SK-N-SH (cell line): ENCODE data around the gene PGAP3. TPM values are rescaled to one million over a fixed set of nuclear protein-coding genes. Genes with fewer than 3 reads are reported as not detected.

Experiments used
- CTCF ChIA-PET: fragments of 300-600, 350-600 bp; formaldehyde crosslinking; extraction: SDS; loops from one replicate; lab custom pipeline; 2021; lab: Yijun Ruan, JAX
- POLR2A ChIA-PET: fragments of 350-600 bp; sonication (Branson Sonifier 250); formaldehyde crosslinking; extraction: SDS; loops from one replicate; lab custom pipeline; 2020; ENCODE audit warnings: antibody characterized with exemption, inconsistent platforms; lab: Yijun Ruan, JAX
- DNase-seq: peaks from one replicate; pipeline ENCODE4 v3.0.0; 2012
- H2AFZ ChIP-seq: fragments of 200-600 bp; sonication (generic); 2 replicates; pipeline ENCODE4 v1.8.1; 2016; ENCODE audit warnings: antibody characterized with exemption, mild to moderate bottlenecking, low read depth
- H3F3A ChIP-seq: fragments of 200-600 bp; sonication (generic); replicated peaks from 2 replicates; pipeline ENCODE3; 2016; ENCODE audit warnings: antibody characterized with exemption, mild to moderate bottlenecking; ENCODE audit not compliant: insufficient read depth
- H3K27ac ChIP-seq, 2 experiments: fragments of 200-500 bp in 1 of 2; fragments of 200-600 bp in 1 of 2; sonication (Bioruptor generic) in 1 of 2; sonication (generic), shearing (Covaris generic) in 1 of 2; 2 replicates each; pipeline versions ENCODE4 v1.5.1 to v1.6.1; 2014 to 2016; ENCODE audit warnings: low read depth in 2 of 2, inconsistent platforms in 1 of 2, low read length in 1 of 2, mild to moderate bottlenecking in 1 of 2, mixed read lengths in 1 of 2
- H3K27me3 ChIP-seq: fragments of 200-600 bp; sonication (generic), shearing (Covaris generic); 2 replicates; pipeline ENCODE4 v1.6.1; 2016; ENCODE audit warnings: mixed run types; ENCODE audit not compliant: insufficient read depth
- H3K36me3 ChIP-seq, 2 experiments: fragments of 200-500 bp in 1 of 2; fragments of 200-600 bp in 1 of 2; sonication (Bioruptor generic) in 1 of 2; sonication (generic) in 1 of 2; replicated peaks in 1 of 2; 2 replicates each; pipeline versions ENCODE3 to v1.5.1; 2014 to 2016; ENCODE audit warnings: low read length in 1 of 2, mild to moderate bottlenecking in 1 of 2; ENCODE audit not compliant: insufficient read depth in 2 of 2, control insufficient read depth in 1 of 2
- H3K4me1 ChIP-seq, 2 experiments: fragments of 200-500 bp in 1 of 2; fragments of 200-600 bp in 1 of 2; sonication (Bioruptor generic) in 1 of 2; sonication (generic), shearing (Covaris generic) in 1 of 2; 2 replicates each; pipeline versions ENCODE4 v1.5.1 to v1.6.1; 2014 to 2016; ENCODE audit warnings: low read depth in 1 of 2, low read length in 1 of 2, mixed run types in 1 of 2; ENCODE audit not compliant: insufficient read depth in 2 of 2, control insufficient read depth in 1 of 2
- H3K4me2 ChIP-seq: fragments of 200-600 bp; sonication (generic), shearing (Covaris generic); 2 replicates; pipeline ENCODE4 v1.6.1; 2017; ENCODE audit warnings: mixed run types
- H3K4me3 ChIP-seq, 2 experiments: fragments of 200-500 bp in 1 of 2; fragments of 200-600 bp in 1 of 2; sonication (Bioruptor generic) in 1 of 2; sonication (generic), shearing (Covaris generic) in 1 of 2; 2 replicates each; pipeline versions ENCODE4 v1.5.1 to v1.8.1; 2014 to 2016; ENCODE audit warnings: low read depth in 2 of 2, inconsistent platforms in 1 of 2, low read length in 1 of 2, mild to moderate bottlenecking in 1 of 2, mixed read lengths in 1 of 2, moderate library complexity in 1 of 2
- H3K79me2 ChIP-seq: fragments of 200-600 bp; sonication (generic); 2 replicates; pipeline ENCODE4 v1.8.1; 2017; ENCODE audit warnings: mild to moderate bottlenecking; ENCODE audit not compliant: insufficient read depth
- H3K9ac ChIP-seq: fragments of 200-600 bp; sonication (generic); 2 replicates; pipeline ENCODE4 v1.6.1; 2017; ENCODE audit warnings: mixed run types
- H3K9me2 ChIP-seq: fragments of 200-600 bp; sonication (generic); 2 replicates; pipeline ENCODE4 v1.6.1; 2017; ENCODE audit warnings: mixed run types
- H3K9me3 ChIP-seq: fragments of 200-600 bp; sonication (generic); 2 replicates; pipeline ENCODE4 v1.6.1; 2017; ENCODE audit warnings: mixed run types, mild to moderate bottlenecking, moderate library complexity
- H4K20me1 ChIP-seq: fragments of 200-600 bp; sonication (generic); 2 replicates; pipeline ENCODE4 v1.6.1; 2017; ENCODE audit warnings: mild to moderate bottlenecking, mixed run types; ENCODE audit not compliant: insufficient read depth
- CHD2 ChIP-seq: fragments of 150-350 bp; IDR thresholded peaks from 2 replicates; pipeline ENCODE4 v1.6.1; 2018; ENCODE audit warnings: low read length; ENCODE audit not compliant: partially characterized antibody
- CTCF ChIP-seq: fragments of 200-600 bp; sonication (generic); IDR thresholded peaks from 2 replicates; pipeline ENCODE4 v1.6.1; 2017; ENCODE audit warnings: antibody characterized with exemption, mild to moderate bottlenecking, moderate library complexity
- EP300 ChIP-seq, 2 experiments: IDR thresholded peaks; 2 replicates each; pipeline versions ENCODE4 v1.4.0 to v1.6.1; 2012; ENCODE audit warnings: borderline replicate concordance in 1 of 2, low read depth in 1 of 2, low read length in 1 of 2
- IRF3 ChIP-seq: fragments of 150-350 bp; IDR thresholded peaks from 2 replicates; pipeline ENCODE4 v1.6.1; 2016; ENCODE audit warnings: mild to moderate bottlenecking, low read depth, low read length
- MAX ChIP-seq: IDR thresholded peaks from 2 replicates; pipeline ENCODE4 v1.4.0; 2012; ENCODE audit warnings: low read depth
- NFIC ChIP-seq: IDR thresholded peaks from 2 replicates; pipeline ENCODE4 v1.4.0; 2012; ENCODE audit warnings: borderline replicate concordance
- PBX3 ChIP-seq: IDR thresholded peaks from 2 replicates; pipeline ENCODE4; 2012
- POLR2AphosphoS5 ChIP-seq: IDR thresholded peaks from 2 replicates; pipeline ENCODE4 v1.6.1; 2012; ENCODE audit warnings: low read depth, low read length
- RAD21 ChIP-seq: IDR thresholded peaks from 2 replicates; pipeline ENCODE4 v1.6.1; 2012; ENCODE audit warnings: mild to moderate bottlenecking, low read length
- RFX5 ChIP-seq: IDR thresholded peaks from 2 replicates; pipeline ENCODE4 v1.6.1; 2012; ENCODE audit warnings: mild to moderate bottlenecking, improper control_type of control experiment, low read length
- SIN3A ChIP-seq: IDR thresholded peaks from 2 replicates; pipeline ENCODE4 v1.6.1; 2012; ENCODE audit warnings: low read depth, mild to moderate bottlenecking, low read length, moderate library complexity, borderline replicate concordance
- SMC3 ChIP-seq: IDR thresholded peaks from 2 replicates; pipeline ENCODE4 v1.6.1; 2012; ENCODE audit warnings: low read depth, low read length, improper control_type of control experiment
- TAF1 ChIP-seq: IDR thresholded peaks from 2 replicates; pipeline ENCODE4 v1.6.1; 2012; ENCODE audit warnings: low read depth, mild to moderate bottlenecking, low read length, moderate library complexity, borderline replicate concordance
- TCF12 ChIP-seq: IDR thresholded peaks from 2 replicates; pipeline ENCODE4 v1.4.0; 2012
- YY1 ChIP-seq: IDR thresholded peaks from 2 replicates; pipeline ENCODE4 v1.4.0; 2012; ENCODE audit warnings: low read depth, mild to moderate bottlenecking
- ZBTB33 ChIP-seq: IDR thresholded peaks from 2 replicates; pipeline ENCODE4 v1.4.0; 2012; ENCODE audit warnings: low read depth, borderline replicate concordance
- whole genome bisulfite sequencing: methylation state at CpG from one replicate; pipeline ENCODE4 v1.1.6; 2017; ENCODE audit warnings: low lambda C conversion rate; 5-methylcytosine and 5-hydroxymethylcytosine counted together
- polyA plus RNA-seq, 3 experiments: library from polyadenylated mRNA; depleted of rRNA; stranded (reverse); fragments of >200 nt; gene quantifications; 2 replicates each; pipeline ENCODE4 v1.2.3, GENCODE V29; 2012

Gene PGAP3
- polyA plus RNA-seq, 1 of the 3 experiments (the other 2 are of a cell fraction): 20.9 TPM

- peaks cover 0 to 6% of the 10 kb centered on the region in 2 experiments; a peak in 1 of 4 replicates for H3K4me1 ChIP-seq
- no peaks in the 10 kb centered on the region for H3K9me3 ChIP-seq
- H3K27ac ChIP-seq: no peak overlapping the region
- 60% methylated on average over 6 of the region's 6 CpGs for WGBS
- H3K79me2 ChIP-seq: no peaks in the 10 kb centered on the region
- TF ChIP-seq POLR2AphosphoS5 (no peak), IRF3 (no peak), RFX5 (no peak), PBX3 (no peak), EP300 (IDR thresholded peaks at IDR 0.05; ENCODE audit: borderline replicate concordance in 1 of 2, low read depth in 1 of 2, low read length in 1 of 2) (no peak), NFIC (no peak), YY1 (no peak), MAX (no peak), CTCF (no peak), TAF1 (no peak), CHD2 (no peak)
- H3F3A ChIP-seq: no peaks in the 10 kb centered on the region
- no peaks in the 10 kb centered on the region for H3K36me3 ChIP-seq
- CTCF ChIA-PET: interaction anchor here (0.6 to 17.4 kb wide), 4 partner anchors 9 to 84 kb away, joined by 3 to 332 read pairs (median 4); partner anchors contain the start of gene PPP1R1B
- POLR2A ChIA-PET: no interaction called here
- H3K27me3 ChIP-seq: peaks cover 39% of the 10 kb centered on the region
- no peak overlapping the region for H2AFZ ChIP-seq
- no peaks in the 10 kb centered on the region for H3K9me2 ChIP-seq
- H3K4me3 ChIP-seq: no peak overlapping the region
- H3K9ac ChIP-seq: no peak overlapping the region
- DNase-seq: no peak
- H3K4me2 ChIP-seq: no peak overlapping the region
- no peaks in the 10 kb centered on the region for H4K20me1 ChIP-seq
Measured at GRCh38 chr17:39631403-39631802, 56.5 kb downstream of the PGAP3 start.

GRCh38 chr17:39629898-39630297 is 58.0 kb downstream of the PGAP3 start:
- peaks cover 0 to 2% of the 10 kb centered on the region in 2 experiments; a peak in 1 of 4 replicates for H3K4me1 ChIP-seq
- CTCF ChIA-PET: interaction anchor here (1.5 to 17.4 kb wide), 5 partner anchors 7 to 82 kb away, joined by 4 to 483 read pairs (median 279); partner anchors contain the start of genes PNMT, PPP1R1B and TCAP
- WGBS: 66% methylated on average over 11 of the region's 12 CpGs

More at GRCh38 chr17:39629898-39630297, 58.0 kb downstream of the PGAP3 start:
- Histone ChIP-seq H3K36me3 (no peaks in the 10 kb centered on the region), H4K20me1 (no peaks in the 10 kb centered on the region), H3K4me3 (no peak overlapping the region), H3K4me2 (no peak overlapping the region)
- no peak for TF ChIP-seq NFIC
- no peak for TF ChIP-seq IRF3
- no peak for TF ChIP-seq TCF12
- no peak for TF ChIP-seq SMC3
- no peak for TF ChIP-seq ZBTB33
- TF ChIP-seq RFX5: no peak
- no peak for TF ChIP-seq RAD21
- TF ChIP-seq TAF1: no peak
- no peak for TF ChIP-seq SIN3A
- TF ChIP-seq, all 33 proteins: peak for 0
- H3K9me3 ChIP-seq: no peaks in the 10 kb centered on the region
- POLR2A ChIA-PET: no interaction called here
- no peak overlapping the region for H2AFZ ChIP-seq
- H3K27ac ChIP-seq: no peak overlapping the region
- no peaks in the 10 kb centered on the region for H3K9me2 ChIP-seq
- H3K9ac ChIP-seq: no peak overlapping the region
- DNase-seq: no peak
- H3K27me3 ChIP-seq: peaks cover 41% of the 10 kb centered on the region
- H3K79me2 ChIP-seq: no peaks in the 10 kb centered on the region
- H3F3A ChIP-seq: no peaks in the 10 kb centered on the region
